ENCODE data around the gene CAPZB.
A peak's percentile ranks its signal among the peaks of the same experiment; 100 is the strongest.

Gene CAPZB

GRCh38 chr1:19361611-19362147, 123.7 kb downstream of the CAPZB start:
- FAIRE-seq (no peak), DNase-seq (ENCODE audit: insufficient read length, low spot score) (no peak)
- no peak for TF ChIP-seq POU2F2 (IDR thresholded peaks at IDR 0.05; ENCODE audit: low read depth, low read length)
- no peak for TF ChIP-seq POLR2A (IDR thresholded peaks at IDR 0.05; ENCODE audit: low read depth, low read length)
- no peak for TF ChIP-seq SPI1 (IDR thresholded peaks at IDR 0.05; ENCODE audit: low read depth, low read length)
- TF ChIP-seq PAX5 (IDR thresholded peaks at IDR 0.05; ENCODE audit: insufficient read depth, low read length, severe bottlenecking), result no peak
- no peak for TF ChIP-seq TAF1 (IDR thresholded peaks at IDR 0.05; ENCODE audit: low read depth, low read length)
- TF ChIP-seq POLR2AphosphoS5 (IDR thresholded peaks at IDR 0.05; ENCODE audit: low read depth, low read length), result no peak

GRCh38 chr1:19360843-19361610, 124.3 kb downstream of the CAPZB start:
- DNase-seq (ENCODE audit: insufficient read length, low spot score), result no peak
- no peak for FAIRE-seq
- TF ChIP-seq TAF1 (IDR thresholded peaks at IDR 0.05; ENCODE audit: low read depth, low read length) (no peak), PAX5 (IDR thresholded peaks at IDR 0.05; ENCODE audit: insufficient read depth, low read length, severe bottlenecking) (no peak), POU2F2 (IDR thresholded peaks at IDR 0.05; ENCODE audit: low read depth, low read length) (no peak), POLR2AphosphoS5 (IDR thresholded peaks at IDR 0.05; ENCODE audit: low read depth, low read length) (no peak), POLR2A (IDR thresholded peaks at IDR 0.05; ENCODE audit: low read depth, low read length) (no peak), SPI1 (IDR thresholded peaks at IDR 0.05; ENCODE audit: low read depth, low read length) (no peak)

GRCh38 chr1:19360432-19360831, 124.9 kb downstream of the CAPZB start:
- peak; percentile 38 for FAIRE-seq
- no peak for DNase-seq (ENCODE audit: insufficient read length, low spot score)
- TF ChIP-seq POLR2AphosphoS5 (IDR thresholded peaks at IDR 0.05; ENCODE audit: low read depth, low read length) (no peak), TAF1 (IDR thresholded peaks at IDR 0.05; ENCODE audit: low read depth, low read length) (no peak), POLR2A (IDR thresholded peaks at IDR 0.05; ENCODE audit: low read depth, low read length) (no peak), POU2F2 (IDR thresholded peaks at IDR 0.05; ENCODE audit: low read depth, low read length) (no peak), PAX5 (IDR thresholded peaks at IDR 0.05; ENCODE audit: insufficient read depth, low read length, severe bottlenecking) (no peak), SPI1 (IDR thresholded peaks at IDR 0.05; ENCODE audit: low read depth, low read length) (no peak)

- DNase-seq (ENCODE audit: insufficient read length, low spot score) (no peak), FAIRE-seq (peak; percentile 68)
- no peak for TF ChIP-seq POLR2A (IDR thresholded peaks at IDR 0.05; ENCODE audit: low read depth, low read length)
- no peak for TF ChIP-seq POLR2AphosphoS5 (IDR thresholded peaks at IDR 0.05; ENCODE audit: low read depth, low read length)
- TF ChIP-seq SPI1 (IDR thresholded peaks at IDR 0.05; ENCODE audit: low read depth, low read length), result no peak
- TF ChIP-seq POU2F2 (IDR thresholded peaks at IDR 0.05; ENCODE audit: low read depth, low read length), result no peak
- no peak for TF ChIP-seq TAF1 (IDR thresholded peaks at IDR 0.05; ENCODE audit: low read depth, low read length)
- TF ChIP-seq PAX5 (IDR thresholded peaks at IDR 0.05; ENCODE audit: insufficient read depth, low read length, severe bottlenecking), result no peak
Measured at GRCh38 chr1:19360016-19360415, 125.3 kb downstream of the CAPZB start.

GRCh38 chr1:19359357-19359756, 126.0 kb downstream of the CAPZB start:
- FAIRE-seq (no peak), DNase-seq (ENCODE audit: insufficient read length, low spot score) (no peak)
- no peak for TF ChIP-seq POLR2A (IDR thresholded peaks at IDR 0.05; ENCODE audit: low read depth, low read length)
- TF ChIP-seq SPI1 (IDR thresholded peaks at IDR 0.05; ENCODE audit: low read depth, low read length), result no peak
- no peak for TF ChIP-seq TAF1 (IDR thresholded peaks at IDR 0.05; ENCODE audit: low read depth, low read length)
- TF ChIP-seq POLR2AphosphoS5 (IDR thresholded peaks at IDR 0.05; ENCODE audit: low read depth, low read length), result no peak
- no peak for TF ChIP-seq POU2F2 (IDR thresholded peaks at IDR 0.05; ENCODE audit: low read depth, low read length)
- TF ChIP-seq PAX5 (IDR thresholded peaks at IDR 0.05; ENCODE audit: insufficient read depth, low read length, severe bottlenecking), result no peak

- DNase-seq (ENCODE audit: insufficient read length, low spot score), result no peak
- FAIRE-seq, result no peak
- TF ChIP-seq TAF1 (IDR thresholded peaks at IDR 0.05; ENCODE audit: low read depth, low read length) (no peak), PAX5 (IDR thresholded peaks at IDR 0.05; ENCODE audit: insufficient read depth, low read length, severe bottlenecking) (no peak), POU2F2 (IDR thresholded peaks at IDR 0.05; ENCODE audit: low read depth, low read length) (no peak), POLR2A (IDR thresholded peaks at IDR 0.05; ENCODE audit: low read depth, low read length) (no peak), POLR2AphosphoS5 (IDR thresholded peaks at IDR 0.05; ENCODE audit: low read depth, low read length) (no peak), SPI1 (IDR thresholded peaks at IDR 0.05; ENCODE audit: low read depth, low read length) (no peak)
Measured at GRCh38 chr1:19358710-19359109, 126.6 kb downstream of the CAPZB start.

GRCh38 chr1:19357299-19357986, 127.9 kb downstream of the CAPZB start:
- TF ChIP-seq POLR2A (IDR thresholded peaks at IDR 0.05; ENCODE audit: low read depth, low read length) (no peak), POU2F2 (IDR thresholded peaks at IDR 0.05; ENCODE audit: low read depth, low read length) (no peak), SPI1 (IDR thresholded peaks at IDR 0.05; ENCODE audit: low read depth, low read length) (no peak), POLR2AphosphoS5 (IDR thresholded peaks at IDR 0.05; ENCODE audit: low read depth, low read length) (no peak), PAX5 (IDR thresholded peaks at IDR 0.05; ENCODE audit: insufficient read depth, low read length, severe bottlenecking) (no peak), TAF1 (IDR thresholded peaks at IDR 0.05; ENCODE audit: low read depth, low read length) (no peak)
- FAIRE-seq, result no peak
- no peak for DNase-seq (ENCODE audit: insufficient read length, low spot score)

GRCh38 chr1:19356266-19356665, 129.1 kb downstream of the CAPZB start:
- no peak for FAIRE-seq
- no peak for DNase-seq (ENCODE audit: insufficient read length, low spot score)
- no peak for TF ChIP-seq TAF1 (IDR thresholded peaks at IDR 0.05; ENCODE audit: low read depth, low read length)

- FAIRE-seq, result no peak
- DNase-seq (ENCODE audit: insufficient read length, low spot score), result no peak
- TF ChIP-seq POLR2A (IDR thresholded peaks at IDR 0.05; ENCODE audit: low read depth, low read length) (no peak), PAX5 (IDR thresholded peaks at IDR 0.05; ENCODE audit: insufficient read depth, low read length, severe bottlenecking) (no peak), SPI1 (IDR thresholded peaks at IDR 0.05; ENCODE audit: low read depth, low read length) (no peak)
Measured at GRCh38 chr1:19354531-19354981, 130.8 kb downstream of the CAPZB start.
